Parathyroid adenoma (tissue), 2 donors: ENCODE results near the gene JADE3.

Experiments
- H2AFZ ChIP-seq: fragments of 300-600 bp; sonication (generic); one replicate; pipeline ENCODE4 v1.7.0; 2017; ENCODE audit warnings: antibody characterized with exemption, mild to moderate bottlenecking
- H3K27ac ChIP-seq: fragments of 300-600 bp; sonication (generic); one replicate; pipeline ENCODE4 v1.7.0; 2017
- H3K27me3 ChIP-seq: fragments of 300-600 bp; sonication (generic); one replicate; pipeline ENCODE4 v1.7.0; 2017; ENCODE audit warnings: low read length; ENCODE audit not compliant: control insufficient read depth, insufficient read depth
- H3K36me3 ChIP-seq: fragments of 300-600 bp; sonication (generic); one replicate; pipeline ENCODE4 v1.7.0; 2017; ENCODE audit warnings: low read length; ENCODE audit not compliant: control insufficient read depth, insufficient read depth
- H3K4me1 ChIP-seq: fragments of 300-600 bp; sonication (generic); one replicate; pipeline ENCODE4 v1.7.0; 2017; ENCODE audit warnings: control low read depth
- H3K4me2 ChIP-seq: fragments of 300-600 bp; sonication (generic); one replicate; pipeline ENCODE4 v1.7.0; 2017; ENCODE audit warnings: low read length
- H3K4me3 ChIP-seq: fragments of 300-600 bp; sonication (generic); one replicate; pipeline ENCODE4 v1.7.0; 2017; ENCODE audit warnings: low read depth, low read length
- H3K79me2 ChIP-seq: fragments of 300-600 bp; sonication (generic); one replicate; pipeline ENCODE4 v1.7.0; 2017; ENCODE audit warnings: control low read depth
- H3K9ac ChIP-seq: fragments of 300-600 bp; sonication (generic); one replicate; pipeline ENCODE4 v1.7.0; 2017; ENCODE audit warnings: mild to moderate bottlenecking
- H3K9me3 ChIP-seq: fragments of 300-600 bp; sonication (generic); one replicate; pipeline ENCODE4 v1.7.0; 2017; ENCODE audit warnings: low read length; ENCODE audit not compliant: control insufficient read depth
- TF ChIP-seq, protein P1 (sequence below): fragments of 300-600 bp; sonication (generic); IDR thresholded peaks from one replicate; pipeline ENCODE4 v1.7.0; 2017; ENCODE audit warnings: antibody characterized with exemption, mild to moderate bottlenecking
- donor health status: primary hyperparathyroidism.

JADE3 gene

DNA sequence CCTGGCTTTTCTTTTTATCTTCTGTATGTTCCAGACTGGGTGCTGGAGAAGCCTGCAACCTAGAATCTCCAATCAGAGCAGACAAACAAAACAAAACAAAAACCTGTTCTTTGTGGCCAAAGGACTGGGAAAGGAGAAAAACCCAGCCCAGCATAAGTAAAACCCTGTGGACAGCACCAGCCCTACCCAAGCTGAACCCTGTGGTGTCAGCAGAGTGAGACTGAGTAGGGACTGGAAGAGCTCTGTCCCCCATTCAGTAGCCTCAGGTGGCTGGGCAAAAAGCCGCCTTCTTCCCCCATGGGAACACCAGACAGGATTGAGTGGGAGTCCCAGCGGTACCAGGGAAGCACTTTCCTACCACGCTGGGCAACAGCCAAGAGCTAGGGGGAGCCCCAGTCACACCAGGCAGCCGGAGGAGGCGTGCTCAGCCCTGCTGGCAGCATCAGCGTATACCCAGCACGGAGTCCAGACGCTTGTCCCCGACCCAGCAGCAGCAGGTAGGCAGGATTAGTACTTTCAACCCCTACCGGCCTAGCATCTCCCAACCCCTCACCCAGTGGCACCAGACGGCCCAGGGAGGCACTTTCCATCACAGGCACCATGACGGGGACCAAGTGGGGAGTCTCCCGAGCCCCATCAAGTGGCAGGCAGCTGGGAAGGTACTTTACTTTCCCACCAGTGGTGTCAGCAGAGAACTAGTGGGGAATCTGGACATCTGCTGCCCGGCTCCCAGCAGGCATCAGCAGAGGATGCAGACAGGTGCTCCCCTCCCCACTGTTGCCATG, 8.6 kb upstream of the JADE3 start:
- H3K9me3 ChIP-seq: no peaks in the 10 kb centered on the region
- H3K27me3 ChIP-seq: no peaks in the 10 kb centered on the region
- no peak overlapping the region for H3K27ac ChIP-seq
- peak overlapping the region; percentile 42 for H3K4me3 ChIP-seq
- no peaks in the 10 kb centered on the region for H3K79me2 ChIP-seq
- H3K4me1 ChIP-seq: no peaks in the 10 kb centered on the region
- no peak overlapping the region for H3K9ac ChIP-seq
- H2AFZ ChIP-seq: peak overlapping the region; percentile 81
- TF ChIP-seq, protein P1, sequence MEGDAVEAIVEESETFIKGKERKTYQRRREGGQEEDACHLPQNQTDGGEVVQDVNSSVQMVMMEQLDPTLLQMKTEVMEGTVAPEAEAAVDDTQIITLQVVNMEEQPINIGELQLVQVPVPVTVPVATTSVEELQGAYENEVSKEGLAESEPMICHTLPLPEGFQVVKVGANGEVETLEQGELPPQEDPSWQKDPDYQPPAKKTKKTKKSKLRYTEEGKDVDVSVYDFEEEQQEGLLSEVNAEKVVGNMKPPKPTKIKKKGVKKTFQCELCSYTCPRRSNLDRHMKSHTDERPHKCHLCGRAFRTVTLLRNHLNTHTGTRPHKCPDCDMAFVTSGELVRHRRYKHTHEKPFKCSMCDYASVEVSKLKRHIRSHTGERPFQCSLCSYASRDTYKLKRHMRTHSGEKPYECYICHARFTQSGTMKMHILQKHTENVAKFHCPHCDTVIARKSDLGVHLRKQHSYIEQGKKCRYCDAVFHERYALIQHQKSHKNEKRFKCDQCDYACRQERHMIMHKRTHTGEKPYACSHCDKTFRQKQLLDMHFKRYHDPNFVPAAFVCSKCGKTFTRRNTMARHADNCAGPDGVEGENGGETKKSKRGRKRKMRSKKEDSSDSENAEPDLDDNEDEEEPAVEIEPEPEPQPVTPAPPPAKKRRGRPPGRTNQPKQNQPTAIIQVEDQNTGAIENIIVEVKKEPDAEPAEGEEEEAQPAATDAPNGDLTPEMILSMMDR: peak; percentile 63
- peak overlapping the region; percentile 77 for H3K4me2 ChIP-seq
- H3K36me3 ChIP-seq: no peaks in the 10 kb centered on the region

DNA sequence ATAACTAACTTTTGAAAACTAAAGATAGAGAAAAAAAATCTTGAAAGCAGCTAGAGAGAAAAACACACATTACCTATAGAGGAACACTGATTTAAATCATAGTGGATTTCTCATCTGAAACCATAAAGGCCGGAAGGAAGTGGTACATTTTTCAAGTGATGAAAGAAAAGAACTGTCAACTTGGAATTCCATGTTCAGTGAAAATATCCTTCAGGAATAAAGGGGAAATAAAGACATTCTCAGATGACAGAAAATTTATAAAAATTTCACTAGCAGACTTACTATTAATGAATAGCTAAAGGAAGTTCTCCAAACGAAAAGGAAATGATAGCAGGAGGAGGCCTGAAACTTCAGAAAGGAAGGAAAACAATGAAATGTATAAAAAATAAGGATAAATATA, 7.6 kb upstream of the JADE3 start:
- H3K36me3 ChIP-seq: no peaks in the 10 kb centered on the region
- TF ChIP-seq, protein P1: no peak
- H3K4me3 ChIP-seq: no peak overlapping the region
- no peak overlapping the region for H3K4me2 ChIP-seq
- H3K9me3 ChIP-seq: no peaks in the 10 kb centered on the region
- H3K4me1 ChIP-seq: no peaks in the 10 kb centered on the region
- no peak overlapping the region for H2AFZ ChIP-seq
- H3K27me3 ChIP-seq: no peaks in the 10 kb centered on the region
- H3K27ac ChIP-seq: no peak overlapping the region
- H3K79me2 ChIP-seq: no peaks in the 10 kb centered on the region
- H3K9ac ChIP-seq: no peak overlapping the region

DNA sequence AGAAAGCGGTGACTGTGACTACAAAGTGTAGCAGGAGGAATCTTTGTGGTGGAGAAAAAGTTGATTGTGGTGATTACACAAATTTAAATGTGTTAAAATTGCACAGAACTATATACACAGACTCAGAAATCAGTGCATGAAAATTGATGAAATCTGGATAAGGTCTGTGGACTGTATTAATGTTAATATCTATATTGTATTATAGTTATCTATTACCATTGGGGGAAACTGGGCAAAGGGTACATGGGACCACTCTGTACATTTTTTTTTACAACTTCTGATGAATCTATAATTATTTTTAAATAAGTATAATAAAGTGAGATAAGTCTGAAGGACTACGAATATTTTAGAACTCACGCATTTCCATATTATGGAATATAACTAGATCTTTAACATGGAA, 1.8 kb upstream of the JADE3 start:
- Histone ChIP-seq H2AFZ (no peak overlapping the region), H3K27me3 (no peaks in the 10 kb centered on the region), H3K4me1 (no peaks in the 10 kb centered on the region), H3K79me2 (peaks cover 4% of the 10 kb centered on the region), H3K27ac (no peak overlapping the region), H3K4me2 (no peak overlapping the region), H3K4me3 (no peak overlapping the region), H3K36me3 (no peaks in the 10 kb centered on the region), H3K9ac (no peak overlapping the region), H3K9me3 (no peaks in the 10 kb centered on the region)
- TF ChIP-seq, protein P1: no peak

DNA sequence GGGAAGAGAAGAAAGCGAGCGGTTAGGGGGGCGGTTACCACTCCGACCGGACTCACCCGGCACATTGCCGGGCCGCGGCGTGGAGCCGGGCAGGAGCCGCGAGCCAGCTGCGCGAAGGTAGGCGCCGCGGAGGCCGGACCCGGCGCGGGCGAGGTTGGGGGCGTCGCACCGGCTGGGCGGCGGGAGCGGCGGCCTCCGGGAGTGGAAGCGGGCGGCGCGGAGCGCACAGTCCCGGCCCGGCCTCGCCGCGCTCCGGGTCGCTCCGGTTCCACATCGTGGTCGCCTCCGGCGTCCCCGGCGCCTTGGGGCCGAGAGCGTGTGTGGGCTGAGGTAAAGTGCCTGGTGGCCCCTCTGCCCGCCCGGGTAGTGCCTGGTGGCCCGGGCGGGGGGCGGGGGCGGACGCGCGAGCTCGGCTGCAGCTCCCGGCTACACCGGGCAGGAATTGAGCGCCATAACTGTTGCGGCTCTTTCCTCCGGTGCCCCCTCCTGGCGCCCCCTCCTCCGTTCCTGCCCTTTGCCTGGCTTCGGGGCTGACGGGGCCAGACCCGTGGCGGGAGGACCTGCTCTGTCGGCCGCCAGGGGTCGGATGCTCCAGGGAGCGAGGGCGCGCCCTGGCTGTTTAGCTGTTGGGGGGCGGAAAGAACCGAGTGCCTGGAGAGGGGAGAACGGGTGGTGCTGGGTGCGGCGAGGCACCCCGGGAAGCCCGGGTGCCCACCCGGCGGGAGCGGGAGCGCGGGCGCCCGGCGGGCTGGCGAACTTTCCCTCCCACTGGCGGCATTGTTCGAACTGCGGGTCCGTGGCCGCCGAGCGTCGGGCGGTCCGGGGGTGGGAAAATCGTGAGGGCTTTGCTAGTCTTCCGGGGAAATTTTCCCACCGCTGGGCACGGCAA, 626 bp downstream of the JADE3 start:
- Histone ChIP-seq H3K4me2 (peak overlapping the region; percentile 61), H3K79me2 (peaks cover 7% of the 10 kb centered on the region), H3K27ac (peak overlapping the region; percentile 11), H3K36me3 (no peaks in the 10 kb centered on the region), H3K4me3 (peak overlapping the region; percentile 52), H3K4me1 (no peaks in the 10 kb centered on the region), H3K27me3 (no peaks in the 10 kb centered on the region), H3K9me3 (no peaks in the 10 kb centered on the region), H3K9ac (no peak overlapping the region), H2AFZ (peak overlapping the region; percentile 77)
- TF ChIP-seq, protein P1: peak; percentile 35
